Measurements from ENCODE around the gene CTXN2. TPM values are rescaled to one million over a fixed set of nuclear protein-coding genes. Genes with fewer than 3 reads are reported as not detected.

The CTXN2 gene
- total and polyA plus RNA-seq, 10 of the 15 experiments (the other 5 are each of a cell fraction or from before 2014, with no cell fraction given), result 0.01 to 0.09 TPM; not detected in 8

DNA sequence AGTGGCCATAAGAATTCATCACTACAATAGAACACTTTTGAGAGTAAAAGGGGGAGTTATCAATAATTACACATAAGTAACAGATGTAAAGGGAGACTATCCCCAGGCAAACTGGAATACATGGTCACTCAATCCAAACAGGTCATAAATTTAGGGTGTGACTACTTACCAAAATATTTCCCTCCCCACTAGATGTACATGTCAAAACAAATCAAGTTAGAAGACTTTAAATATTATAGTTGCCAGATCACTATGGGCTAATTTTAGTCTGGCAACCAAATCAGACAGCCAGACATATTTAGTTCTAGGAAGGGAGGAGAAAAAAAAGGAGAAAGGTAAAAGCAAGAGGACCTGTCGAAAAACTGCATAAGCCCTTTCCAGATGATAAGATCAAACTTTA, 47.6 kb upstream of the CTXN2 start:
- no peak overlapping the region for H3K9ac ChIP-seq (ENCODE audit: control insufficient read depth, insufficient read depth, low read length)
- intact Hi-C loops (cut with micrococcal nuclease; ENCODE audit: unreplicated experiment) (no loop called here), in situ Hi-C loops (cut with MboI) (no loop called here)
- H3K4me3 ChIP-seq, result no peak overlapping the region
- no TSS peak for BruUV-seq (replicated peaks)
- ChIA-PET SMC1A (ENCODE audit: uncharacterized antibody, unreplicated experiment) (interaction anchor here (1.2 kb wide), 1 partner anchor 18 kb away, joined by 4 read pairs; no protein-coding TSS in a partner anchor), POLR2A (no interaction called here), CTCF (no interaction called here), RAD21 (ENCODE audit: unreplicated experiment) (no interaction called here)
- H3K79me2 ChIP-seq (ENCODE audit: control insufficient read depth, insufficient read depth, low read length), result no peaks in the 10 kb centered on the region
- TF ChIP-seq, protein P1, sequence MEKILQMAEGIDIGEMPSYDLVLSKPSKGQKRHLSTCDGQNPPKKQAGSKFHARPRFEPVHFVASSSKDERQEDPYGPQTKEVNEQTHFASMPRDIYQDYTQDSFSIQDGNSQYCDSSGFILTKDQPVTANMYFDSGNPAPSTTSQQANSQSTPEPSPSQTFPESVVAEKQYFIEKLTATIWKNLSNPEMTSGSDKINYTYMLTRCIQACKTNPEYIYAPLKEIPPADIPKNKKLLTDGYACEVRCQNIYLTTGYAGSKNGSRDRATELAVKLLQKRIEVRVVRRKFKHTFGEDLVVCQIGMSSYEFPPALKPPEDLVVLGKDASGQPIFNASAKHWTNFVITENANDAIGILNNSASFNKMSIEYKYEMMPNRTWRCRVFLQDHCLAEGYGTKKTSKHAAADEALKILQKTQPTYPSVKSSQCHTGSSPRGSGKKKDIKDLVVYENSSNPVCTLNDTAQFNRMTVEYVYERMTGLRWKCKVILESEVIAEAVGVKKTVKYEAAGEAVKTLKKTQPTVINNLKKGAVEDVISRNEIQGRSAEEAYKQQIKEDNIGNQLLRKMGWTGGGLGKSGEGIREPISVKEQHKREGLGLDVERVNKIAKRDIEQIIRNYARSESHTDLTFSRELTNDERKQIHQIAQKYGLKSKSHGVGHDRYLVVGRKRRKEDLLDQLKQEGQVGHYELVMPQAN (conservative IDR thresholded peaks at IDR 0.05), result no peak
- no peak for TF ChIP-seq GATAD2B (conservative IDR thresholded peaks at IDR 0.05; ENCODE audit: low read depth)
- TF ChIP-seq, protein P2, sequence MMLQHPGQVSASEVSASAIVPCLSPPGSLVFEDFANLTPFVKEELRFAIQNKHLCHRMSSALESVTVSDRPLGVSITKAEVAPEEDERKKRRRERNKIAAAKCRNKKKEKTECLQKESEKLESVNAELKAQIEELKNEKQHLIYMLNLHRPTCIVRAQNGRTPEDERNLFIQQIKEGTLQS (IDR thresholded peaks at IDR 0.05; ENCODE audit: borderline replicate concordance, extremely low read depth, low read depth, low read length), result no peak
- no peak for TF ChIP-seq SIN3A (IDR thresholded peaks at IDR 0.05; ENCODE audit: low read depth, low read length)
- TF ChIP-seq, protein P3, sequence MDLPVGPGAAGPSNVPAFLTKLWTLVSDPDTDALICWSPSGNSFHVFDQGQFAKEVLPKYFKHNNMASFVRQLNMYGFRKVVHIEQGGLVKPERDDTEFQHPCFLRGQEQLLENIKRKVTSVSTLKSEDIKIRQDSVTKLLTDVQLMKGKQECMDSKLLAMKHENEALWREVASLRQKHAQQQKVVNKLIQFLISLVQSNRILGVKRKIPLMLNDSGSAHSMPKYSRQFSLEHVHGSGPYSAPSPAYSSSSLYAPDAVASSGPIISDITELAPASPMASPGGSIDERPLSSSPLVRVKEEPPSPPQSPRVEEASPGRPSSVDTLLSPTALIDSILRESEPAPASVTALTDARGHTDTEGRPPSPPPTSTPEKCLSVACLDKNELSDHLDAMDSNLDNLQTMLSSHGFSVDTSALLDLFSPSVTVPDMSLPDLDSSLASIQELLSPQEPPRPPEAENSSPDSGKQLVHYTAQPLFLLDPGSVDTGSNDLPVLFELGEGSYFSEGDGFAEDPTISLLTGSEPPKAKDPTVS (IDR thresholded peaks at IDR 0.05; ENCODE audit: low read depth, low read length), result no peak
- TF ChIP-seq, protein P4, sequence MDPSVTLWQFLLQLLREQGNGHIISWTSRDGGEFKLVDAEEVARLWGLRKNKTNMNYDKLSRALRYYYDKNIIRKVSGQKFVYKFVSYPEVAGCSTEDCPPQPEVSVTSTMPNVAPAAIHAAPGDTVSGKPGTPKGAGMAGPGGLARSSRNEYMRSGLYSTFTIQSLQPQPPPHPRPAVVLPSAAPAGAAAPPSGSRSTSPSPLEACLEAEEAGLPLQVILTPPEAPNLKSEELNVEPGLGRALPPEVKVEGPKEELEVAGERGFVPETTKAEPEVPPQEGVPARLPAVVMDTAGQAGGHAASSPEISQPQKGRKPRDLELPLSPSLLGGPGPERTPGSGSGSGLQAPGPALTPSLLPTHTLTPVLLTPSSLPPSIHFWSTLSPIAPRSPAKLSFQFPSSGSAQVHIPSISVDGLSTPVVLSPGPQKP (IDR thresholded peaks at IDR 0.05; ENCODE audit: low read depth, low read length), result no peak
- no peak for TF ChIP-seq TCF3 (IDR thresholded peaks at IDR 0.05; ENCODE audit: borderline replicate concordance, insufficient read depth, low read depth, low read length)
- no peak for TF ChIP-seq MTA2 (IDR thresholded peaks at IDR 0.05; ENCODE audit: low read depth)
- no peak for TF ChIP-seq CEBPB (IDR thresholded peaks at IDR 0.05; ENCODE audit: borderline replicate concordance in 1 of 2, low read depth in 2 of 2, low read length in 2 of 2)
- no peak for TF ChIP-seq RB1 (IDR thresholded peaks at IDR 0.05; ENCODE audit: borderline replicate concordance)
- TF ChIP-seq YY1 (IDR thresholded peaks at IDR 0.05; ENCODE audit: low read depth, low read length), result no peak
- no peak for TF ChIP-seq BACH1 (IDR thresholded peaks at IDR 0.05; ENCODE audit: borderline replicate concordance)
- TF ChIP-seq, protein P5, sequence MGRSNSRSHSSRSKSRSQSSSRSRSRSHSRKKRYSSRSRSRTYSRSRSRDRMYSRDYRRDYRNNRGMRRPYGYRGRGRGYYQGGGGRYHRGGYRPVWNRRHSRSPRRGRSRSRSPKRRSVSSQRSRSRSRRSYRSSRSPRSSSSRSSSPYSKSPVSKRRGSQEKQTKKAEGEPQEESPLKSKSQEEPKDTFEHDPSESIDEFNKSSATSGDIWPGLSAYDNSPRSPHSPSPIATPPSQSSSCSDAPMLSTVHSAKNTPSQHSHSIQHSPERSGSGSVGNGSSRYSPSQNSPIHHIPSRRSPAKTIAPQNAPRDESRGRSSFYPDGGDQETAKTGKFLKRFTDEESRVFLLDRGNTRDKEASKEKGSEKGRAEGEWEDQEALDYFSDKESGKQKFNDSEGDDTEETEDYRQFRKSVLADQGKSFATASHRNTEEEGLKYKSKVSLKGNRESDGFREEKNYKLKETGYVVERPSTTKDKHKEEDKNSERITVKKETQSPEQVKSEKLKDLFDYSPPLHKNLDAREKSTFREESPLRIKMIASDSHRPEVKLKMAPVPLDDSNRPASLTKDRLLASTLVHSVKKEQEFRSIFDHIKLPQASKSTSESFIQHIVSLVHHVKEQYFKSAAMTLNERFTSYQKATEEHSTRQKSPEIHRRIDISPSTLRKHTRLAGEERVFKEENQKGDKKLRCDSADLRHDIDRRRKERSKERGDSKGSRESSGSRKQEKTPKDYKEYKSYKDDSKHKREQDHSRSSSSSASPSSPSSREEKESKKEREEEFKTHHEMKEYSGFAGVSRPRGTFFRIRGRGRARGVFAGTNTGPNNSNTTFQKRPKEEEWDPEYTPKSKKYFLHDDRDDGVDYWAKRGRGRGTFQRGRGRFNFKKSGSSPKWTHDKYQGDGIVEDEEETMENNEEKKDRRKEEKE (IDR thresholded peaks at IDR 0.05), result no peak
- DNase-seq (ENCODE audit: low read depth, low spot score), result no peak
- no peak overlapping the region for H3K4me2 ChIP-seq (ENCODE audit: control insufficient read depth, insufficient read depth)
- H3K36me3 ChIP-seq (ENCODE audit: control insufficient read depth in 2 of 2, insufficient read depth in 2 of 2, low read length in 1 of 2), result no peaks in the 10 kb centered on the region
- 100% methylated on average over 1 of the region's 1 CpG for WGBS (ENCODE audit: insufficient coverage, insufficient replicate concordance, low lambda C conversion rate, missing lambda C conversion rate)
- no peak for ATAC-seq
- no peak overlapping the region for H3K27ac ChIP-seq (ENCODE audit: control insufficient read depth, insufficient read depth)
- no peaks in the 10 kb centered on the region for H3K9me3 ChIP-seq (replicated peaks; ENCODE audit: control insufficient read depth, insufficient read depth, low read length)
- FAIRE-seq, result no peak
- no peak overlapping the region for H2AFZ ChIP-seq (ENCODE audit: control insufficient read depth, low read depth, low read length)
- peaks cover 4% of the 10 kb centered on the region; the same call in 1 of the 2 replicates for H3K4me1 ChIP-seq (ENCODE audit: control insufficient read depth, insufficient read depth, low read length)
- H3K27me3 ChIP-seq (replicated peaks in 1 of 2; ENCODE audit: control insufficient read depth in 2 of 2, insufficient read depth in 2 of 2, low read length in 1 of 2), result no peaks in the 10 kb centered on the region
- no peaks in the 10 kb centered on the region for H4K20me1 ChIP-seq (ENCODE audit: control insufficient read depth, insufficient read depth)
